Activated CD4-positive, alpha-beta T cell treated with anti-CD3 and anti-CD28 coated beads for 48 hours (primary cell): ENCODE results near the gene NSD1.

Experiments
- DNase-seq: peaks from one replicate; pipeline ENCODE4 v3.0.0-alpha.2; 2020

The NSD1 gene

GRCh38 chr5:177310332-177310731 is 176.8 kb downstream of the NSD1 start:
- no peak for DNase-seq

DNA sequence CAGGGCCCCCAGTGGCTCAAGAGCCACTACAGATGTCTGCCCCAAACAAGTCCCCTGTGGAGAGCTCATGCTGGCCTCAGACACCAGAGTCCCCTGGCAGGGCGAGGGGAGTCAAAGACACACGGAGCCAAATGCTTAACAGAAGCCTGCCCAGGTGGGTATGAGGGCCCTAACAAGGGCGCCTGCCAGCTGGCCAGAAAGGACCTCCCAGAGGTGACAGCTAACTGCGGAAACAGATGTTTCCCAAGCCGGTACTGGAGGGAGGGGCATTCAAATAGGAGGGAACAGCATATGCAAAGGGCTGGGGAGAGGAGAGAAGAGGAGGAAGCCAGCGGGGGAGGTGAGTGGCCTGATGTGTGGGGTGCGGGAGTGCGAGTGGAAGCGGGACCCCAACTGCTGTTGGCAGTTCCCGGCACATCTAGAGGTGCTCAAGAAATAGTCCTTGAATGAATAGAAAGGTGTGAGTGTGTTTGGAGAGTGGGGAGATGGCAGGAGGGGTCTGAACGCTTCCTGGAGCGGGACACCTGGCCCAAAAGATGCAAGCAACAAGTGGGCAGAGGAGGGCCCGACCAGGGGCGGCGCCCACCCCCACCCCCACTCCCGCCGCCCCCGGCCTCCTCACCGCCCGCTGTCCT is 177.3 kb downstream of the NSD1 start:
- no peak for DNase-seq

- DNase-seq, result no peak
Measured at GRCh38 chr5:177311392-177311722, 177.8 kb downstream of the NSD1 start.

DNA sequence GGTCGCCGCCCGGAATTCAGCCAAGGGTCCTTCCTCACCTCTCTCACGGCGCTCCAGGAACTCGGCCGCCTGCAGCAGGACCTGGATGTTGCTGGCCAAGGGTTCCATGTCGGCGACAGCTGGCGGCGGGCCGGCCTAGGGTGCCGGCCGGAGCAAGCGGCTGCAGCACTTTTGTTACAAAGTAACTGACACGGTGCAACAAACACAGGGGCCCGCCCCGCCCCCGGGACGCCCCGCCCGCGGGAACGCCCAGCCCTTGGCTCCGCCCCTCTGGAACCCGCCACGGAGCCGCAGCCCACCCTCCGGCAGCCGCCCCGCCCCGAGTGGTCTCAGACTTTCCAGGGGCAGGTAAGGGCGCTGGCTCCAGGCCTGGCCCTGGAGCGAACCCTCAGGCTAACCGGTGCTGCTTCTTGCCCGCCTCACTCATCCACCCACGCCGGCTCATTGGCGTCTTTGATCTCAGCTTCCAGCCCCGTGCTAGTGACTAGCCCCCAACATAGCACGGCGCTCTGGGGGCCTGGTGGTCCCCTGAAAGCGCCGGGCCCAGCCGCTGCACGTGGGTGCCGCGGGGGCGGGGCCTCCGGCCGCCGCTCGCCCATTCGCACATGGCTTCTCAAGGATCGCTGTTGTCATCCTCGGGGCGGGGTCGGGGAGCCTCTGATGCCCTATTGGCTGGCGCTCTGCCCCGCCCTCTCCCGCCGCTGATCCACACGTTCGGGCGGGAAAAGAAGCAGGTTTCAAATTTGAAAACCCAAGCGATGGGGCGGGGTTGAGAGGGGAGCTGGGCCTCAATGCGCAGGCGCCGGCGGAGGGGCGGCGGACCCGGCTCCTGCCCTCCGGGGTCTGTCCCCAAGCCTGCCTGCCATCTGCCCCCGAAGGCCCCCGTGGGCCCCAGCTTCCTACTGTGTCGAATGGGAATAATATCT is 178.4 kb downstream of the NSD1 start, which contains the start of gene MXD3:
MXD3 (minus strand) TSS at position 176 of the 926 bp plus-strand sequence; CDS start at position 108, 68 bp downstream.
- DNase-seq, result peak; percentile 99

DNA sequence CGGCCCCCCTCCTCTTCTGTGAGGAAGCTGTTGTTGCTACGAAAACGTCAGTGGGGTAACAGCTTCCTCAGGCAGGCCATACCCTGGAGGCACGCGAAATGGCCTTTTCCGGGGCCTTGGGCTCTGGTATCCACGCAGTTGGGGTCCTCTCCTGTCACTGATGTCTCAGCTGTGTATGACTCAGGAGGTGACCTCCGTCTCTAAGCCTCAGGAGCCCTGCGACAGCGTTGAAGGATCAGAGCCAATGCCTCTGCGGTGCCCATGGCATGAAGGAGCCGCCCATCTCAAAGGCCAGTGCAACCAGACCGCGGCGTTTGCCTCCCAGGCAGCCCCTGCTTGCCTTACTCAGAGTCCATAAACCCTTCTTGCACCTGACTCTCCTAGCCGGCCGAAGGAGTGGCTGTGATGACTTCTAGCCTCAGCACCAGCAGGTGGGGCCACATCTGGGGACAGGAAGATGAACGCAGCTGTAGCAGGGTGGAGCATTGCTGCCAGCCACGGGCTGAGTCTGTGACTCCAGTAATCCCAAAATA is 179.1 kb downstream of the NSD1 start:
- DNase-seq, result peak; percentile 73

GRCh38 chr5:177313561-177314259 is 180.1 kb downstream of the NSD1 start:
- DNase-seq, result no peak

DNA sequence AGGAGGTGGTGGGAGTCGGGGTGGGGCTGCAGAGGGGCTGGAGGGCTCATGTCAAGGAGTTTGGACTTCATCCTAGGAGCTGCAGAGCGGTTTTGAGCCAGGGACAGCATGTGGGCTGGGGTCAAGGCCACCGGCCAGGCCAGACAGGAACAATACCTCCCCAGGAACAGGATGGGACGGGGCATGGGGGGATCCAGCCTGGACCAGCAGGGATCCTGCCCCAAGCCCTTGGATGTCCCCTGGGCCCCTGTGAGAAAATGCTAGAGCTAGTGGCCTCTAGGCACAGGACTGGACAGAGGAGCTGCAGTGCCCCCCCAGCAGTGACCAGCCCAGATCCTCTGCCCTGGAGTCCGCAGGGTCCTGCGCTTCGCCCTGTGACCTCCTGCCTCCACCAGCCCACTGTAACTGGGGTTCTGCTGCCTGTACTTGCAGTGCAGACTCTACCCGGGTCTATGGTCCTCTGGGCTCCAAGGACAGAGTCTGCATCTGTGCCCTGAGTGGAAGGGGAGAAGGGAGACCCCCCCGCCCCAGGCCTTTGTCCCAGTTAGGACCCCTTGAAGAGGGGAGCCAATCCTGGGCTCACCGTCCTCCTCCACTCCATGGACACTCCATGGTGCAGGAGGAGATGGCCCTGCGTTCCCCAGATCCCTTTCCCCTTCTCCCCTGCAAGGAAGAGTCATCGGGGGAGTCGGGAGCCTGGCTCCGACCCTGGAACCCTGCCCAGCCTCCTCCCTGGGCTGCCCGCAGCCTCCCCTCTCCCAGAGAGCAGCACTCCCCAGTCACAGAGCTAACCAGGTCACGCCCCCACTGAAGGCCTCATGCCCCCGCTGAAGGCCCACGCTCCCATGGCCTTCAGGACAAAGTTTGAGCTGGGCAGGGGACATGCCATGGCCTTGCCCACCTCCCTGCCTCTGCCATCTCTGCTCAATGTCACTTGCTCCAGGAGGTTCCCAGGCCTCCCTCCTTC is 181.1 kb downstream of the NSD1 start:
- no peak for DNase-seq

DNA sequence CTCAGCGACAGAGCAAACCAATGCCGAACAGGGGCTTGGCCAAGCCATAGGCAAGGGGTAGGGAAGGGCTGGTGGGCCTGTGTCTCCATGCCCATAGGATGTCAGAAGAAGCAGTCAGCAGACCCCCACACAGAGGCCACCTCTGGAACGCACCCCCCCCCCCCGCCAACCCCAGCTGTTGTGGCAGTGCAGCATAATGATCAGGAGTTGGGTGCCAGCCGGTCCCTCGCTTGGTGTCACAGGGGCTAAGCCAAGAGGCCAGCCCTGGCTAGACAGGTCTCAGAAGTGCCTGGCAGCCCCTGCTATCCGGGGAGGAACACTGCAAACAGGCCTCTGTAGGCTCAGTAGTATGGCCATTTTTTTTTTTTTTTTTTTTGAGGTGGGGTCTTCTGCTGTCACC is 181.8 kb downstream of the NSD1 start:
- no peak for DNase-seq

DNA sequence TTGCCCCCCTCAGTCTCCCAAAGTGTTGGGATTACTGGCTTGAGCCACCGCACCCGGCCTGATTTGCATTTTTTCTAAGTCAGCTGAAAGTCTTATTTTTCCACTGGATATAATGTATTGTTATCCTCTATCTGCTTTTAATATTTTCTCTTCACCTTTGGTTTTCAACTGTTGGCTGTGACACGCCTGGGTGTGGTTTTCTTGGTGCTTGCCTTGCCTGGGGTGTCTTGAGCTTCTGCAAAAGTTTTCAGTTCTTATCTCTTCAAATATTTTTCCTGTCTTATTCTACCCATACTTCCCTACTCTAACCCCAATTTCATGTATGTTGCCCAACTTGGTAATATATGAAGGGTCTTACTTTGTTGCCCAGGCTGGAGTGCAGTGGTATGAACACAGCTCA is 182.4 kb downstream of the NSD1 start:
- no peak for DNase-seq

GRCh38 chr5:177317959-177318377 is 184.4 kb downstream of the NSD1 start:
- peak; percentile 83 for DNase-seq

DNA sequence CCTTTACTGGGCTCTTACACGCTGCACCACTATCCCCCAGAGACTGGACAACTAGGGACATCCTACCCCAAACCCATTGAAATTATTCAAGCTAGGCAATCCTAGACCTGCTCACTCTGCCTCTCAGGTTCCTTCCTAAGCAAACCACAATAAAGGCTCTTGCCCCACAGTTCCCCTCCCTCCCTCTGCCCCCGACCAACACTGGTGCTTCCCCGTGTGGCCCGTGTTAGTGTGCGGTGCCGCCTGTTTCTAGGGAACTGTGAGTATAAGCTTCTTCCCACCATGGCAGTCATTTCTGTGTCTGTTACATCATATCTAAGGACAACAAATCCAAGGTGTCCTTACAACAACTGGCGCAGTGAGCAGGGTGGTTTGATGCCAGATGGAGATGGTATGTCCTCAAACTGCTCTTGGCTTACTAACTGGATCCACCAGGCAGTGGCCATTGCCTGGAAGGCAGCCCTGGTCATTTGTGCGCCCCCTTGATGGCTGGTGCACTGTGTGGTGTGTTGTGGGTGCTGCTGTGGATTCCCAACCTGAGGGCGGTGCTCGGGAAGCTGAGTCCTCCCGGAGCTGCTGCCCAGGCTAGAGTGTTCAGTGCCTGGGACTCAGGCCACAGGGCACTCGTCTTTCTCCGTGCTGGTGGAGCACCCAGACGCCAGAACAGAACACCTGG is 186.5 kb downstream of the NSD1 start:
- DNase-seq, result peak; percentile 46

DNA sequence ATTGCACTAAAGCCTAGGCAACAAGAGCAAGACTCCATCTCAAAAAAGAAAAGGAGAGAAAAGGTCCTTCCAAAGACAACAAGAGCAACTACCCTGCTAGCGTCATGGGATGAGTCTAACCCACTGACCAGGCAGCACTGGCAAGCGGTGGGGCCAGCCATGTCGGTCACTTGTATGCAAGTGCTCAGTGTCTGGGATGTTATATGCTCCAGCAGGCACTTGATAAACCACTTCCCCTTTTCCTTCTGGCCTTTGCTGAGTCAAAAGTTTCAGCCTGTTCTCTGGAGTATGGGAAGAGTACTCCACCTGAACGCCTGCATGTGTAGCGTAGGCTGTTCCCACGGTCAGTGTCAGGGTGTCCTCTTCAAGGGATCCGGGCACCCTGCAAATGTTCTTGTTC is 187.3 kb downstream of the NSD1 start:
- DNase-seq, result no peak

GRCh38 chr5:177325868-177326381 is 192.4 kb downstream of the NSD1 start:
- DNase-seq, result no peak

- DNase-seq, result no peak
Measured at GRCh38 chr5:177327539-177328522, 194.3 kb downstream of the NSD1 start.

- no peak for DNase-seq
Measured at GRCh38 chr5:177328545-177329231, 195.1 kb downstream of the NSD1 start.

- DNase-seq, result no peak
Measured at GRCh38 chr5:177329883-177330282, 196.3 kb downstream of the NSD1 start.

- DNase-seq, result no peak
Measured at GRCh38 chr5:177330991-177331842, 197.6 kb downstream of the NSD1 start.
